ENCODE measurements around the gene NUDT14. TPM values are rescaled to one million over a fixed set of nuclear protein-coding genes. Genes with fewer than 3 reads are reported as not detected.
A peak's percentile ranks its signal among the peaks of the same experiment; 100 is the strongest.

Gene NUDT14
- total and polyA plus RNA-seq, 12 donors = 4.1 to 55.8 (median 36.6) TPM

GRCh38 chr14:105145381-105146180, 35.5 kb downstream of the NUDT14 start:
- peak in 1 of 7 donors; percentile 4 for DNase-seq
- WGBS, 4 donors = 87 to 92% (median 91%) methylated on average over 12 to 28 of the region's 28 CpGs; no CpG with 5 or more reads in 1 of the 4 donors
- Histone ChIP-seq H3K36me3 (replicated peaks in 1 of 2) (no peaks in the 10 kb centered on the region), H3K9me3 (replicated peaks in 1 of 3) (no peaks in the 10 kb centered on the region), H3K27me3 (no peaks in the 10 kb centered on the region), H3K27ac (no peak overlapping the region), H3K4me3 (no peak overlapping the region), H3K4me1 (replicated peaks in 1 of 2) (no peaks in the 10 kb centered on the region)
- intact Hi-C loops (cut with DNase I) = no loop called here
- TF ChIP-seq CTCF (IDR thresholded peaks at IDR 0.05) (no peak), POLR2A (IDR thresholded peaks at IDR 0.05) (no peak)

GRCh38 chr14:105144666-105145380, 36.3 kb downstream of the NUDT14 start:
- H3K9me3 ChIP-seq (replicated peaks in 1 of 3) = peaks cover 0 to 3% (median 0%) of the 10 kb centered on the region in 3 donors
- 91 to 100% (median 92%) methylated on average over 4 to 32 of the region's 32 CpGs for WGBS, 4 donors
- intact Hi-C loops (cut with DNase I) = no loop called here
- no peak overlapping the region for H3K27ac ChIP-seq
- no peaks in the 10 kb centered on the region for H3K36me3 ChIP-seq (replicated peaks in 1 of 2)
- TF ChIP-seq POLR2A (IDR thresholded peaks at IDR 0.05) = no peak
- TF ChIP-seq CTCF (IDR thresholded peaks at IDR 0.05) = no peak
- H3K4me3 ChIP-seq = no peak overlapping the region
- DNase-seq = peak in 1 of 7 donors; percentile 5
- no peaks in the 10 kb centered on the region for H3K4me1 ChIP-seq (replicated peaks in 1 of 2)
- H3K27me3 ChIP-seq = no peaks in the 10 kb centered on the region

- intact Hi-C loops (cut with DNase I) = no loop called here
- Histone ChIP-seq H3K4me3 (no peak overlapping the region), H3K4me1 (replicated peaks in 1 of 2) (no peaks in the 10 kb centered on the region), H3K27ac (no peak overlapping the region), H3K36me3 (replicated peaks in 1 of 2) (no peaks in the 10 kb centered on the region), H3K27me3 (no peaks in the 10 kb centered on the region), H3K9me3 (replicated peaks in 1 of 3) (peaks cover 0 to 6% (median 0%) of the 10 kb centered on the region in 3 donors)
- peak in 1 of 7 donors; percentile 4 for DNase-seq
- TF ChIP-seq CTCF (IDR thresholded peaks at IDR 0.05) (no peak), POLR2A (IDR thresholded peaks at IDR 0.05) (no peak)
- WGBS, 4 donors = 82 to 92% (median 91%) methylated on average over 7 to 16 of the region's 16 CpGs
Observed at GRCh38 chr14:105144026-105144665, 37.0 kb downstream of the NUDT14 start.

GRCh38 chr14:105143451-105144025, 37.6 kb downstream of the NUDT14 start:
- H3K36me3 ChIP-seq (replicated peaks in 1 of 2) = no peaks in the 10 kb centered on the region
- H3K4me3 ChIP-seq = no peak overlapping the region
- H3K27ac ChIP-seq = no peak overlapping the region
- 90 to 100% (median 91%) methylated on average over 4 to 27 of the region's 27 CpGs for WGBS, 4 donors
- DNase-seq = no peak
- no peaks in the 10 kb centered on the region for H3K4me1 ChIP-seq (replicated peaks in 1 of 2)
- TF ChIP-seq POLR2A (IDR thresholded peaks at IDR 0.05) (no peak), CTCF (IDR thresholded peaks at IDR 0.05) (no peak)
- H3K27me3 ChIP-seq = no peaks in the 10 kb centered on the region
- intact Hi-C loops (cut with DNase I) = no loop called here
- H3K9me3 ChIP-seq (replicated peaks in 1 of 3) = peaks cover 0 to 6% (median 0%) of the 10 kb centered on the region in 3 donors
